ENCODE results near the gene GLRB. TPM values are rescaled to one million over a fixed set of nuclear protein-coding genes. Genes with fewer than 3 reads are reported as not detected.
A peak's percentile ranks its signal among the peaks of the same experiment; 100 is the strongest.
"Not testable (repeated sequence)": the region's sequence is repeated elsewhere in the genome, so short reads cannot be mapped to it uniquely, and the experiment has no call there.

GLRB gene
- total RNA-seq, 1 experiment from 2014 or later: not detected

GRCh38 chr4:157057218-157057617 lies 18.7 kb upstream of the GLRB start:
- no peak for DNase-seq

DNA sequence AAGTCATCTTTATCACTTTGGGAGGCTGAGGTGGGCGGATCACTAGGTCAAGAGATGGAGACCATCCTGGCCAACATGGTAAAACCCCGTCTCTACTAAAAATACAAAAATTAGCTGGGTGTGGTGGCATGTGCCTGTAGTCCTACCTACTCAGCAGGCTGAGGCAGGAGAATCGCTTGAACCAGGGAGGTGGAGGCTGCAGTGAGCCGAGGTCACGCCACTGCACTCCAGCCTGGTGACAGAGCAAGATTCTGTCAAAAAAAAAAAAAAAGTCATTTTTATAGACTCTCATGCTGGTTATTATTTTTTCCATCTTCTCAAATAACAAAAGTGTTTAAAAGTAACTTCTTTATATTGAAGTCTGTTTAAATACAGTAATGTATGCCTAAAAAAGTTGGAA lies 17.1 kb upstream of the GLRB start:
- H3K79me2 ChIP-seq (ENCODE audit: low read length); H3K9me2 ChIP-seq (replicated peaks; ENCODE audit: insufficient read depth, low read length); H3K9me3 ChIP-seq (ENCODE audit: low read length); H3K27me3 ChIP-seq (ENCODE audit: low read length); H3K27ac ChIP-seq (ENCODE audit: low read length); H3K4me1 ChIP-seq (ENCODE audit: low read length); H3K36me3 ChIP-seq (ENCODE audit: insufficient read depth, low read length); H3K4me2 ChIP-seq (ENCODE audit: low read depth, low read length, poor library complexity, severe bottlenecking); DNase-seq; H4K20me1 ChIP-seq (ENCODE audit: insufficient read depth, low read depth, low read length); H3K9ac ChIP-seq (ENCODE audit: low read length); H2AFZ ChIP-seq (ENCODE audit: low read length); H3K4me3 ChIP-seq (ENCODE audit: low read length): not testable (repeated sequence)

More at GRCh38 chr4:157057218-157057617, 18.7 kb upstream of the GLRB start:
- no peaks in the 10 kb centered on the region; the same call in 1 of the 2 replicates for H3K9me2 ChIP-seq (replicated peaks; ENCODE audit: insufficient read depth, low read length)
- no peak overlapping the region for H3K4me3 ChIP-seq (ENCODE audit: low read length)
- H3K27me3 ChIP-seq (ENCODE audit: low read length): peaks cover 3% of the 10 kb centered on the region; the same call in 1 of the 2 replicates
- H3K79me2 ChIP-seq (ENCODE audit: low read length): no peaks in the 10 kb centered on the region
- no peak overlapping the region for H3K9ac ChIP-seq (ENCODE audit: low read length)
- no peaks in the 10 kb centered on the region for H3K4me1 ChIP-seq (ENCODE audit: low read length)
- H3K27ac ChIP-seq (ENCODE audit: low read length): no peak overlapping the region
- H4K20me1 ChIP-seq (ENCODE audit: insufficient read depth, low read depth, low read length): no peaks in the 10 kb centered on the region
- no peaks in the 10 kb centered on the region; the same call in 1 of the 2 replicates for H3K9me3 ChIP-seq (ENCODE audit: low read length)
- no peak overlapping the region for H3K4me2 ChIP-seq (ENCODE audit: low read depth, low read length, poor library complexity, severe bottlenecking)
- no peaks in the 10 kb centered on the region for H3K36me3 ChIP-seq (ENCODE audit: insufficient read depth, low read length)
- H2AFZ ChIP-seq (ENCODE audit: low read length): no peak overlapping the region

- Histone ChIP-seq H4K20me1 (ENCODE audit: insufficient read depth, low read depth, low read length) (no peaks in the 10 kb centered on the region), H3K36me3 (ENCODE audit: insufficient read depth, low read length) (no peaks in the 10 kb centered on the region), H3K9ac (ENCODE audit: low read length) (no peak overlapping the region), H3K79me2 (ENCODE audit: low read length) (no peaks in the 10 kb centered on the region), H3K9me3 (ENCODE audit: low read length) (peaks cover 4% of the 10 kb centered on the region; the same call in 1 of the 2 replicates), H3K4me1 (ENCODE audit: low read length) (no peaks in the 10 kb centered on the region), H3K27me3 (ENCODE audit: low read length) (no peaks in the 10 kb centered on the region), H3K9me2 (replicated peaks; ENCODE audit: insufficient read depth, low read length) (no peaks in the 10 kb centered on the region), H2AFZ (ENCODE audit: low read length) (no peak overlapping the region), H3K4me2 (ENCODE audit: low read depth, low read length, poor library complexity, severe bottlenecking) (no peak overlapping the region), H3K4me3 (ENCODE audit: low read length) (no peak overlapping the region), H3K27ac (ENCODE audit: low read length) (no peak overlapping the region)
- DNase-seq: no peak
Measured at GRCh38 chr4:157072002-157072401, 3.9 kb upstream of the GLRB start.

- no peaks in the 10 kb centered on the region for H4K20me1 ChIP-seq (ENCODE audit: insufficient read depth, low read depth, low read length)
- peaks cover 11% of the 10 kb centered on the region for H3K9me3 ChIP-seq (ENCODE audit: low read length)
- no peak overlapping the region for H3K9ac ChIP-seq (ENCODE audit: low read length)
- H3K36me3 ChIP-seq (ENCODE audit: insufficient read depth, low read length): no peaks in the 10 kb centered on the region
- no peak overlapping the region for H3K4me3 ChIP-seq (ENCODE audit: low read length)
- no peaks in the 10 kb centered on the region for H3K79me2 ChIP-seq (ENCODE audit: low read length)
- DNase-seq: no peak
- H3K27me3 ChIP-seq (ENCODE audit: low read length): no peaks in the 10 kb centered on the region
- no peak overlapping the region for H2AFZ ChIP-seq (ENCODE audit: low read length)
- H3K27ac ChIP-seq (ENCODE audit: low read length): no peak overlapping the region
- H3K9me2 ChIP-seq (replicated peaks; ENCODE audit: insufficient read depth, low read length): no peaks in the 10 kb centered on the region
- no peaks in the 10 kb centered on the region for H3K4me1 ChIP-seq (ENCODE audit: low read length)
- no peak overlapping the region for H3K4me2 ChIP-seq (ENCODE audit: low read depth, low read length, poor library complexity, severe bottlenecking)
Measured at GRCh38 chr4:157075401-157075800, 549 bp upstream of the GLRB start.

DNA sequence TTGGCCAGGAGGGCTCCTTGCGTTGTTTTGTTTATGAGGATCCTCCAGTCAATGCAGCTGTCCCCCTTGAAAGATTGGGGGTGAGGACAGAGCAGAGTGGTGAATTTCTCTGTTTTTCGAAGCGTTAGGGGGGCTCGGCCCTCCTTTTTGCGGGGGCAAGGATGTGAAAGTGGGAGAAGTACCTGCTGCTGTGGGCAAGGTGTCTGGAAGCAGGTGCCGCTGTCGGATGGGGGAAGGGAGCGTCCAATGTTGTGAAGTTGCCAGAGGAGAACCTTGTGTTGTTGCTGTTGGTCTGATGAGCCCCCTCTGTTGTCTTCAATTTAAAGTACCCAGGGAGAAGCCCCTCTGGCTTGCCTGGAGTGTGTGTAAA lies 613 bp downstream of the GLRB start:
- no peaks in the 10 kb centered on the region for H3K4me1 ChIP-seq (ENCODE audit: low read length)
- H3K27ac ChIP-seq (ENCODE audit: low read length): no peak overlapping the region
- H3K36me3 ChIP-seq (ENCODE audit: insufficient read depth, low read length): no peaks in the 10 kb centered on the region
- no peak for DNase-seq
- H2AFZ ChIP-seq (ENCODE audit: low read length): no peak overlapping the region
- no peak overlapping the region for H3K4me2 ChIP-seq (ENCODE audit: low read depth, low read length, poor library complexity, severe bottlenecking)
- H3K4me3 ChIP-seq (ENCODE audit: low read length): no peak overlapping the region
- no peaks in the 10 kb centered on the region for H3K27me3 ChIP-seq (ENCODE audit: low read length)
- H3K79me2 ChIP-seq (ENCODE audit: low read length): no peaks in the 10 kb centered on the region
- H3K9me2 ChIP-seq (replicated peaks; ENCODE audit: insufficient read depth, low read length): no peaks in the 10 kb centered on the region
- H3K9me3 ChIP-seq (ENCODE audit: low read length): peaks cover 7% of the 10 kb centered on the region
- no peaks in the 10 kb centered on the region for H4K20me1 ChIP-seq (ENCODE audit: insufficient read depth, low read depth, low read length)
- H3K9ac ChIP-seq (ENCODE audit: low read length): no peak overlapping the region

DNA sequence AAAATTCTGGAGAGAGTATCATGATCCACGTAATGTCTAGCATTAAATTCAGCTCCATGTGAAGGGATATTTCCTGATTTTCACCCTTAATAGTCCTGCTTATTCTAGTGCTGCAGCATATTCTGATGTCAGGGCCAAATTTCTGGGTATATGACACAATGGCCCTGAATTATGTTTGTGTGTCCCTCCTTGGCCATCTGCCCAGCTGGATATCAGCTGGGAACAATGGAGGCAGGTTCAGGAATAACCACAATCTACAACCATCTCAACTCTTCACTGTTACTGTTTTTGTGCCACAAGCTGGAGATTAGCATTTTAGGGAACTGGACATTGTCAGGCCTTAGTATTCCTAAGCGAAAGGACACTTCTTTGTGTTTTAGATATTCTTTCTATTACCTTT lies 3.5 kb downstream of the GLRB start:
- Histone ChIP-seq H2AFZ (ENCODE audit: low read length) (no peak overlapping the region), H3K4me3 (ENCODE audit: low read length) (no peak overlapping the region), H3K27ac (ENCODE audit: low read length) (no peak overlapping the region)

GRCh38 chr4:157080605-157081004 lies 4.7 kb downstream of the GLRB start:
- H3K4me3 ChIP-seq (ENCODE audit: low read length): no peak overlapping the region
- no peak overlapping the region for H3K9ac ChIP-seq (ENCODE audit: low read length)
- no peak overlapping the region for H3K27ac ChIP-seq (ENCODE audit: low read length)
- H2AFZ ChIP-seq (ENCODE audit: low read length): no peak overlapping the region
- no peaks in the 10 kb centered on the region for H4K20me1 ChIP-seq (ENCODE audit: insufficient read depth, low read depth, low read length)
- H3K79me2 ChIP-seq (ENCODE audit: low read length): no peaks in the 10 kb centered on the region
- H3K36me3 ChIP-seq (ENCODE audit: insufficient read depth, low read length): no peaks in the 10 kb centered on the region
- H3K4me2 ChIP-seq (ENCODE audit: low read depth, low read length, poor library complexity, severe bottlenecking): no peak overlapping the region
- no peak for DNase-seq
- H3K4me1 ChIP-seq (ENCODE audit: low read length): no peaks in the 10 kb centered on the region
- no peaks in the 10 kb centered on the region for H3K27me3 ChIP-seq (ENCODE audit: low read length)
- H3K9me3 ChIP-seq (ENCODE audit: low read length): peaks cover 7% of the 10 kb centered on the region
- no peaks in the 10 kb centered on the region for H3K9me2 ChIP-seq (replicated peaks; ENCODE audit: insufficient read depth, low read length)

More for the DNA sequence above, 3.5 kb downstream of the GLRB start:
- Histone ChIP-seq H4K20me1 (ENCODE audit: insufficient read depth, low read depth, low read length) (no peaks in the 10 kb centered on the region), H3K4me1 (ENCODE audit: low read length) (no peaks in the 10 kb centered on the region), H3K27me3 (ENCODE audit: low read length) (no peaks in the 10 kb centered on the region), H3K9me2 (replicated peaks; ENCODE audit: insufficient read depth, low read length) (no peaks in the 10 kb centered on the region), H3K4me2 (ENCODE audit: low read depth, low read length, poor library complexity, severe bottlenecking) (no peak overlapping the region), H3K9ac (ENCODE audit: low read length) (no peak overlapping the region), H3K9me3 (ENCODE audit: low read length) (peaks cover 7% of the 10 kb centered on the region), H3K36me3 (ENCODE audit: insufficient read depth, low read length) (no peaks in the 10 kb centered on the region), H3K79me2 (ENCODE audit: low read length) (no peaks in the 10 kb centered on the region)
- peak; percentile 2 for DNase-seq

DNA sequence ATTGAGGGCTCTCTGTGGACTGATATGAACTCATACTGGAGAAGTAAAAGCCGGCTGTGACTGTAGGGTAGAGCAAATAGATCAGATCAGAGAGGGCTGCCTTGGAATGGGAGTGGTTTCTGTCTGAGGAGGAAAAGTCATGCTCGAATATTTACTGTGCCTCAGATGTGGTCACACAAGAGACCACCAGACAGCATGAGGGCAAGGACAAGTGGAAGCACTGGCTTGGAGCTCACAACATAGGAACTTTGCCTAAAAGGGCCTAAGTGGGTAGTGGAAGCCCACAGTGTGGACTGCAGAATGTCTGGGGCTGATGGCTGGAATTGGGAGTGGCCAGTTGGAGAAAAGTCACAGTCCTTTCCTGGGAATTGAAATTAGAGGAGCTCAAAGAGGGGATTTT lies 19.8 kb downstream of the GLRB start:
- Histone ChIP-seq H3K27ac (ENCODE audit: low read length) (no peak overlapping the region), H2AFZ (ENCODE audit: low read length) (no peak overlapping the region), H3K27me3 (ENCODE audit: low read length) (no peaks in the 10 kb centered on the region), H3K36me3 (ENCODE audit: insufficient read depth, low read length) (no peaks in the 10 kb centered on the region), H4K20me1 (ENCODE audit: insufficient read depth, low read depth, low read length) (no peaks in the 10 kb centered on the region), H3K4me2 (ENCODE audit: low read depth, low read length, poor library complexity, severe bottlenecking) (no peak overlapping the region), H3K4me1 (ENCODE audit: low read length) (no peaks in the 10 kb centered on the region), H3K9ac (ENCODE audit: low read length) (no peak overlapping the region), H3K9me3 (ENCODE audit: low read length) (peaks cover 10% of the 10 kb centered on the region), H3K79me2 (ENCODE audit: low read length) (no peaks in the 10 kb centered on the region), H3K9me2 (replicated peaks; ENCODE audit: insufficient read depth, low read length) (0 out of 2 replicates have a peak, but pooled peaks cover 6% of the 10 kb centered on the region), H3K4me3 (ENCODE audit: low read length) (no peak overlapping the region)
- no peak for DNase-seq

DNA sequence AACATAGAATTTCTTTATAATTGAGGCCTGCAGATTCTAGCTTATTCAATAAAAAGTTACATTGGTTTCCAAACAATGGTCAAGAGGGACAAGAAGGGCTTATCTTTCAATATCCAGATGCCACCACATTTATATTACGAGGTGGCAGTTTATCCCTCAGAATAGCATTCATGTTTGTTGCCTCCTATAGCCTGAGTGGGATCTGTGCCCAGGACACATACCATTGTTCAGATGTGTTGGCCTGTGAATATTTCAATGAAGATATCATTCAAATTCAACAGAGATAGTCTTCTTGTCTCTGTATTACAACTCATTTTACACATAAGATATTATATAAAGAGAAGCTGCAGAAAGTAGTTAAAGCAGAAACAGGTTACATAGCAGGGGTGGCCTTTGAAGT lies 20.5 kb downstream of the GLRB start:
- no peak overlapping the region for H3K9ac ChIP-seq (ENCODE audit: low read length)
- H3K9me3 ChIP-seq (ENCODE audit: low read length): peaks cover 10% of the 10 kb centered on the region
- H3K36me3 ChIP-seq (ENCODE audit: insufficient read depth, low read length): no peaks in the 10 kb centered on the region
- no peak overlapping the region for H2AFZ ChIP-seq (ENCODE audit: low read length)
- no peak overlapping the region for H3K4me2 ChIP-seq (ENCODE audit: low read depth, low read length, poor library complexity, severe bottlenecking)
- H3K27ac ChIP-seq (ENCODE audit: low read length): no peak overlapping the region
- no peaks in the 10 kb centered on the region for H3K27me3 ChIP-seq (ENCODE audit: low read length)
- no peaks in the 10 kb centered on the region for H4K20me1 ChIP-seq (ENCODE audit: insufficient read depth, low read depth, low read length)
- no peaks in the 10 kb centered on the region for H3K79me2 ChIP-seq (ENCODE audit: low read length)
- H3K9me2 ChIP-seq (replicated peaks; ENCODE audit: insufficient read depth, low read length): 0 out of 2 replicates have a peak, but pooled peaks cover 6% of the 10 kb centered on the region
- no peak for DNase-seq
- H3K4me1 ChIP-seq (ENCODE audit: low read length): no peaks in the 10 kb centered on the region
- no peak overlapping the region for H3K4me3 ChIP-seq (ENCODE audit: low read length)

Measured in Karpas-422 (cell line).